HG02943 (cell line): Measurements from ENCODE around the gene SCN8A.
"Not testable (repeated sequence)": the region's sequence is repeated elsewhere in the genome, so short reads cannot be mapped to it uniquely, and the experiment has no call there.

ENCODE experiments used
- ATAC-seq: cut with Tn5 transposase; IDR thresholded peaks from one replicate; pipeline ENCODE4 v1.9.1; 2021; ENCODE audit warnings: mild to moderate bottlenecking, low read depth, moderate library complexity; ENCODE audit not compliant: unreplicated experiment

SCN8A gene

GRCh38 chr12:51826881-51827280 lies 235.8 kb downstream of the SCN8A start:
- ATAC-seq: no peak

GRCh38 chr12:51827925-51828818 lies 237.1 kb downstream of the SCN8A start:
- ATAC-seq: no peak

GRCh38 chr12:51829011-51829481 lies 238.0 kb downstream of the SCN8A start:
- ATAC-seq: no peak

GRCh38 chr12:51829641-51830040 lies 238.6 kb downstream of the SCN8A start:
- ATAC-seq: no peak

- not testable (repeated sequence) for ATAC-seq
These were observed 240.8 kb downstream of the SCN8A start for GRCh38 chr12:51831817-51832216.

- no peak for ATAC-seq
These were observed 241.5 kb downstream of the SCN8A start for GRCh38 chr12:51832354-51833107.

- no peak for ATAC-seq
These were observed 242.6 kb downstream of the SCN8A start for GRCh38 chr12:51833448-51834227.

GRCh38 chr12:51834411-51834810 lies 243.4 kb downstream of the SCN8A start:
- no peak for ATAC-seq

GRCh38 chr12:51836041-51836826 lies 245.2 kb downstream of the SCN8A start:
- no peak for ATAC-seq

- ATAC-seq: no peak
These were observed 245.8 kb downstream of the SCN8A start for GRCh38 chr12:51836827-51837173.

GRCh38 chr12:51837286-51837685 lies 246.3 kb downstream of the SCN8A start:
- no peak for ATAC-seq

- no peak for ATAC-seq
These were observed 247.0 kb downstream of the SCN8A start for GRCh38 chr12:51838036-51838435.

- ATAC-seq: no peak
These were observed 247.7 kb downstream of the SCN8A start for GRCh38 chr12:51838762-51839161.

GRCh38 chr12:51839310-51839947 lies 248.4 kb downstream of the SCN8A start:
- ATAC-seq: no peak

- ATAC-seq: no peak
These were observed 249.9 kb downstream of the SCN8A start for GRCh38 chr12:51840966-51841365.

GRCh38 chr12:51841727-51842126 lies 250.7 kb downstream of the SCN8A start:
- ATAC-seq: no peak

GRCh38 chr12:51844854-51845253 lies 253.8 kb downstream of the SCN8A start:
- ATAC-seq: no peak

GRCh38 chr12:51845482-51845881 lies 254.4 kb downstream of the SCN8A start:
- ATAC-seq: no peak

- ATAC-seq: no peak
These were observed 255.2 kb downstream of the SCN8A start for GRCh38 chr12:51846271-51846691.
